PC-9 (cell line): ENCODE results near the gene DUSP9. TPM values are rescaled to one million over a fixed set of nuclear protein-coding genes. Genes with fewer than 3 reads are reported as not detected.

Experiments used
- BruUV-seq: library from RNA; stranded (reverse); fragments of 400-500 nt; replicated peaks from 2 replicates; lab custom pipeline; 2021; lab: Mats Ljungman, UMichigan
- CTCF ChIA-PET: fragments of 300-600 bp; sonication (Branson Sonifier 250); formaldehyde crosslinking; loops from one replicate; lab custom pipeline; 2022; ENCODE audit warnings: antibody characterized with exemption; lab: Charles Lee
- POLR2A ChIA-PET: fragments of 300-600 bp; sonication (Branson Sonifier 250); formaldehyde crosslinking; loops from one replicate; lab custom pipeline; 2022; ENCODE audit warnings: antibody characterized with exemption; ENCODE audit not compliant: unreplicated experiment; lab: Charles Lee
- DNase-seq, 2 experiments: peaks; one replicate each; pipeline versions ENCODE4 v3.0.0 to v3.0.0-alpha.2; 2015 to 2022; ENCODE audit warnings: mixed read lengths in 1 of 2
- H2AFZ ChIP-seq: fragments of 200-600 bp; sonication (generic); 2 replicates; pipeline ENCODE4 v1.8.1; 2017; ENCODE audit warnings: antibody characterized with exemption
- H3F3A ChIP-seq: fragments of 200-600 bp; sonication (generic); 2 replicates; pipeline ENCODE4 v1.8.1; 2017; ENCODE audit warnings: antibody characterized with exemption, mild to moderate bottlenecking, low read depth; ENCODE audit not compliant: insufficient read depth
- H3K27ac ChIP-seq: fragments of 200-600 bp; sonication (generic); 2 replicates; pipeline ENCODE4 v1.6.1; 2016; ENCODE audit warnings: mixed run types
- H3K27me3 ChIP-seq: fragments of 200-600 bp; sonication (generic); 2 replicates; pipeline ENCODE4 v1.6.1; 2016; ENCODE audit warnings: low read depth, mixed run types; ENCODE audit not compliant: insufficient read depth
- H3K36me3 ChIP-seq: fragments of 200-600 bp; sonication (generic); 2 replicates; pipeline ENCODE4 v1.6.1; 2016; ENCODE audit warnings: low read depth, mixed run types
- H3K4me1 ChIP-seq: fragments of 200-600 bp; sonication (generic); replicated peaks from 2 replicates; pipeline ENCODE4 v1.6.1; 2016; ENCODE audit warnings: mixed run types; ENCODE audit not compliant: insufficient read depth
- H3K4me2 ChIP-seq: fragments of 200-600 bp; sonication (generic); 2 replicates; pipeline ENCODE4 v1.6.1; 2017; ENCODE audit warnings: mixed run types
- H3K4me3 ChIP-seq: fragments of 200-600 bp; sonication (generic); 2 replicates; pipeline ENCODE4 v1.6.1; 2016; ENCODE audit warnings: mixed run types
- H3K79me2 ChIP-seq: fragments of 200-600 bp; sonication (generic); 2 replicates; pipeline ENCODE4 v1.6.1; 2017; ENCODE audit warnings: low read depth, mixed run types
- H3K9me2 ChIP-seq: fragments of 200-600 bp; sonication (generic); 2 replicates; pipeline ENCODE4 v1.8.1; 2017; ENCODE audit warnings: mild to moderate bottlenecking; ENCODE audit not compliant: insufficient read depth
- H3K9me3 ChIP-seq: fragments of 200-600 bp; sonication (generic); 2 replicates; pipeline ENCODE4 v1.8.1; 2016; ENCODE audit warnings: low read depth; ENCODE audit not compliant: insufficient read depth
- H4K20me1 ChIP-seq: fragments of 200-600 bp; sonication (generic); 2 replicates; pipeline ENCODE4 v1.8.1; 2017; ENCODE audit not compliant: insufficient read depth
- EZH2 ChIP-seq: fragments of 200-600 bp; sonication (generic); IDR thresholded peaks from 2 replicates; pipeline ENCODE4 v1.8.0; 2017; ENCODE audit warnings: antibody characterized with exemption, low read depth
- intact Hi-C: fragments of 100-400 bp; cut with micrococcal nuclease; formaldehyde crosslinking; loops from one replicate; pipeline ENCODE4 v1.10.0; 2022; ENCODE audit not compliant: unreplicated experiment
- total RNA-seq: library from RNA; stranded (reverse); gene quantifications from 2 replicates; pipeline ENCODE4 v1.2.3, GENCODE V29; 2021
- TF ChIP-seq, protein P1 (sequence below): fragments of 200-600 bp; sonication (generic); conservative IDR thresholded peaks from 2 replicates; pipeline ENCODE4 v1.6.1; 2017; ENCODE audit warnings: mixed run types, antibody characterized with exemption, mild to moderate bottlenecking, moderate library complexity

The DUSP9 gene
- total RNA-seq, 1 experiment from 2014 or later = 1.3 TPM

DNA sequence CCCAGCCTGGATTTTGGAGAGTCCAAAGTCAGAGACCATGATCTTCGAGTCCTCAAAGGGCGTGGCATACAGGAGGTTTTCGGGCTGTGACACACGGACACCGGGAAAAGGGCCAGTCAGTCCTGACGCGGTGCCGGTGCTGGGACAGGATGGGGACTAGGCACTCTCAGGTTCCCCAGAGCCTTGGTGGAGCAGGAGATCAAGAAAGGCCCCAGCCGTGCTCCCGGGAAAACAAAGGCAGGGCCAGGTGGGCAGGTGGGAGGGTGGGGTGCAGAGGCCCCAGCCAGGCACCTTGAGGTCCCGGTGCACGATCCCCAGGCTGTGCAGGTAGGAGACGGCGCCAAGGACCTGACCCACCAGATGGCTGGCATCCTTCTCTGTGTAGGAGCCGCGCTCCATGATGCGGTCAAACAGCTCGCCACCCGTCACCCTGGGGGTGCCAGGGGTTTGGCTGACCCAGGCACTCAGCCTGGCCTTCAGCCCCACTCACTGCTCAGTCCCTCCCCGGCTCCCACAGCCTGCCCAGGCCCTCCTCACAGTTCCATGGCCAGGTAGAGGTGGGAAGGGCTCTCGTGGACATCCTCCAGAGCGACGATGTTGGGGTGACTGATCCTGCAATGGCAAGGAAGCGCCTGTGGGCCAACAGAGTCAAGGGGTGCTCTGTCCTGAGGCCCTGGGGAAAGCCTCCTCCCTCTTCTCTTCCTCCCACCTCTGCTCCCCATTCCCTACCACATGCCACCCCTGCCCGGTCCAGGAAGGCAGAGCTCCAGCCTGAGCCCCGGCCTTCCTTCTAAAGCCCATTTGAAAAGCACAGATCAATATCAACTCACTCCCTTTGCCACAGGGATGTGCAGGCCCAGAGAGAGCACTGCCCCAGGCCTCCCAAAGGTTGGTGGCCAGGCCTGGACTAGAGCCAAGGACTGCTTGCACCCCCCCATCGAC is 24.9 kb downstream of the DUSP9 start:
- Histone ChIP-seq H3K36me3 (no peaks in the 10 kb centered on the region), H3F3A (no peaks in the 10 kb centered on the region), H4K20me1 (no peaks in the 10 kb centered on the region), H3K79me2 (no peaks in the 10 kb centered on the region), H3K9me2 (no peaks in the 10 kb centered on the region), H2AFZ (no peak overlapping the region), H3K4me2 (no peak overlapping the region), H3K4me3 (no peak overlapping the region), H3K4me1 (no peaks in the 10 kb centered on the region), H3K9me3 (no peaks in the 10 kb centered on the region), H3K27ac (no peak overlapping the region), H3K27me3 (0 out of 2 replicates have a peak, but pooled peaks cover 4% of the 10 kb centered on the region)
- BruUV-seq = no TSS peak
- ChIA-PET CTCF (no interaction called here), POLR2A (no interaction called here)
- no peak for TF ChIP-seq EZH2
- TF ChIP-seq, protein P1, sequence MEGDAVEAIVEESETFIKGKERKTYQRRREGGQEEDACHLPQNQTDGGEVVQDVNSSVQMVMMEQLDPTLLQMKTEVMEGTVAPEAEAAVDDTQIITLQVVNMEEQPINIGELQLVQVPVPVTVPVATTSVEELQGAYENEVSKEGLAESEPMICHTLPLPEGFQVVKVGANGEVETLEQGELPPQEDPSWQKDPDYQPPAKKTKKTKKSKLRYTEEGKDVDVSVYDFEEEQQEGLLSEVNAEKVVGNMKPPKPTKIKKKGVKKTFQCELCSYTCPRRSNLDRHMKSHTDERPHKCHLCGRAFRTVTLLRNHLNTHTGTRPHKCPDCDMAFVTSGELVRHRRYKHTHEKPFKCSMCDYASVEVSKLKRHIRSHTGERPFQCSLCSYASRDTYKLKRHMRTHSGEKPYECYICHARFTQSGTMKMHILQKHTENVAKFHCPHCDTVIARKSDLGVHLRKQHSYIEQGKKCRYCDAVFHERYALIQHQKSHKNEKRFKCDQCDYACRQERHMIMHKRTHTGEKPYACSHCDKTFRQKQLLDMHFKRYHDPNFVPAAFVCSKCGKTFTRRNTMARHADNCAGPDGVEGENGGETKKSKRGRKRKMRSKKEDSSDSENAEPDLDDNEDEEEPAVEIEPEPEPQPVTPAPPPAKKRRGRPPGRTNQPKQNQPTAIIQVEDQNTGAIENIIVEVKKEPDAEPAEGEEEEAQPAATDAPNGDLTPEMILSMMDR = no peak
- DNase-seq = no peak
- intact Hi-C loops = no loop called here

DNA sequence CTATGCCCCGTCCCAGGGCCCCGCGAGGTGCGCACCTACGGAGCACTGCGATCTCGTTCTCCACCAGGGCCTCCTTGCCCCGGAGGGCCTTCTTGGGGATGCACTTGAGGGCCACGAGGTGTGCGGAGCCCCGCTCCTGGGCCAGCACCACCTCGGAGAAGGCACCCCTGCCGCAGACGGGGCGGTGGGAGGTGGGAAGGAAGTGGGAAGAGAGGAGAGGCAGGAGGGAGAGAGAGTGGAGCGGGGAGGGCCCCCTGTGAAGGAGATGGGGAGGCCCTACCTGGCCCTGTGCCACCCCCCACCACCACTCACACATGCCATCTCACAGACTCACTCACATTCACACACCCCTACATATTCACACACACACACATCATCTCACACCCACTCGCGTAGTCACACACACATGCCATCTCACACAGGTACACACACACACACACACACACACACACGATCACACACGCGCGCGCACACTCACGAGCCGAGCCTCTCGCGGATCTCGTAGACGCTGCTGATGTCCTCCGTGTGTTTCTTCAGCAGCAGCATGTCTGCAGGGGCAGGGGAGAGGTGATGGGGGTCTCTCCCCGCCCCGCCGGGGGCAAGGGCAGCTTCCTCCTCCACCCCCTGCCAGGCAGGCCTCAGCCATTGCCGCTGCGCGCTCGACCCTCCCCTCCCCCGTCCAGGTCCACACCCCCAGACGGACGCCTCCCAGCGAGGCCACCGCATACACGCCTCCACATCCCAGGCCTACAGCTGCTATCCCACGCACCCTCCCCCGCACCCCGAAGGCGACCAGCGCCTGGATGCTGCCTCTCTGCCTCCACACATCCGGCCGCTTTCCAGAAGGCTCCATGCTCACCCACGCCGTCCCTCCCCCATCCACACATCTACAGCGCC is 25.8 kb downstream of the DUSP9 start:
- no peaks in the 10 kb centered on the region for H3F3A ChIP-seq
- intact Hi-C loops = no loop called here
- H3K79me2 ChIP-seq = no peaks in the 10 kb centered on the region
- H3K9me2 ChIP-seq = no peaks in the 10 kb centered on the region
- H3K4me2 ChIP-seq = no peak overlapping the region
- no peak overlapping the region for H2AFZ ChIP-seq
- BruUV-seq = no TSS peak
- no peak for DNase-seq
- H4K20me1 ChIP-seq = no peaks in the 10 kb centered on the region
- no peak for TF ChIP-seq EZH2
- TF ChIP-seq, protein P1 = no peak
- H3K27ac ChIP-seq = no peak overlapping the region
- H3K9me3 ChIP-seq = no peaks in the 10 kb centered on the region
- no peaks in the 10 kb centered on the region for H3K27me3 ChIP-seq
- H3K4me1 ChIP-seq = no peaks in the 10 kb centered on the region
- ChIA-PET POLR2A (no interaction called here), CTCF (no interaction called here)
- no peaks in the 10 kb centered on the region for H3K36me3 ChIP-seq
- no peak overlapping the region for H3K4me3 ChIP-seq

DNA sequence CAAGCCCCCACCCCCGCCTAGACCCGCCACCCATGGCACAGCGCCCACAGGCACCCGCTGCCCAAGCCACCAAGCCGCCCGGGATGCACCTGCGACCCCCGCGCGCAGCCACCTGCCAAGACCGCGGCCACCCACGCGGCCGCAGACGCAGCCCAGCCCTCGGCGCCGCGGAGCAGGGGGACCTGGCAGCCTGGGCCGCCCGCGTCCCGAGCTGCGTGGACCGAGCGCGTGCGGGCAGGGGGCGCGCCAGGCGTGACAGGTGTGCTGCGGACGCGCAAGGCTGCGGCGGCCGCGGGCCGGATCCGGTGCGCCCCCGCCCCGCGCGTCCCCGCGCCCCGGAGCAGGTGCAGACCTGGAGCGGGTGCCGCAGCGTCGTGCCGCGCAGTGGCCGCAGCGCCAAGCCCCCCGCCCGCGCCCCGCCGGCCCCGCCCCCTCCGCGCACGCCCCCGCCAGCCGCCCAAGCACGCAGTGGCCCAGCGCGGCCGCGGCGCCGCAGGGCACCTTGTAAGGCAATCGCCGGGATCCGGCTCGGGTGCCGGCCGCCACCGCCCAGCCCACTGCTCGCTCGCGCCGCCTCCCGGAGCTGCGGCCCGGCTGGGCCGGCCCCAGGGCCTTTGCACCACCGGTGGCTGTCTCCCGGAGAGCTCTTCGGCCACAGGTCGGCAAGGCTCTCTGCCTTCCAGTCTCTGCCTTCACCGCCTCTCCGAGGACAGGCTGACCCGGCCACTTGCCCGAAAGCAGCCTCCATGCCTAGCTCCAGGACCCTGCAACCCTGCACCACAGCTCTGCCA is 26.6 kb downstream of the DUSP9 start, which contains the start of gene PNCK:
Gene PNCK, minus strand, starts transcription at position 386 of the 791 bp plus-strand sequence. CDS start 737 bp downstream, outside the sequence.
- Histone ChIP-seq H2AFZ (no peak within 1 kb of the TSS), H4K20me1 (no peaks in the 10 kb centered on the region), H3K9me3 (no peaks in the 10 kb centered on the region), H3K27ac (no peak within 1 kb of the TSS), H3K27me3 (no peaks in the 10 kb centered on the region), H3K79me2 (no peaks in the 10 kb centered on the region), H3K36me3 (no peaks in the 10 kb centered on the region), H3K4me3 (no peak within 1 kb of the TSS), H3K4me1 (no peaks in the 10 kb centered on the region), H3K4me2 (no peak within 1 kb of the TSS), H3F3A (no peaks in the 10 kb centered on the region), H3K9me2 (no peaks in the 10 kb centered on the region)
- ChIA-PET CTCF (no interaction called here), POLR2A (interaction anchor here (0.6 kb wide), 1 partner anchor 13 kb away, joined by 3 read pairs; no protein-coding TSS in a partner anchor)
- BruUV-seq = no TSS peak
- no peak for TF ChIP-seq EZH2
- TF ChIP-seq, protein P1 = no peak
- no peak for DNase-seq
- intact Hi-C loops = no loop called here
